ENCODE data around the gene SIRT5. TPM values are rescaled to one million over a fixed set of nuclear protein-coding genes. Genes with fewer than 3 reads are reported as not detected.

Gene SIRT5
- total RNA-seq, 1 experiment from 2014 or later, result 15.9 TPM

GRCh38 chr6:13643125-13643524, 68.7 kb downstream of the SIRT5 start:
- Histone ChIP-seq H3K27me3 (ENCODE audit: insufficient read depth, low read depth) (no peaks in the 10 kb centered on the region), H3K9me2 (ENCODE audit: insufficient read depth) (no peaks in the 10 kb centered on the region), H2AFZ (no peak overlapping the region), H4K20me1 (ENCODE audit: insufficient read depth) (no peaks in the 10 kb centered on the region; the same call in 1 of the 2 replicates), H3K9me3 (ENCODE audit: insufficient read depth, low read depth) (no peaks in the 10 kb centered on the region), H3K36me3 (ENCODE audit: low read depth) (peaks cover 48% of the 10 kb centered on the region), H3F3A (ENCODE audit: insufficient read depth, low read depth) (peaks cover 21% of the 10 kb centered on the region; the same call in 1 of the 2 replicates), H3K79me2 (ENCODE audit: low read depth) (peaks cover 23% of the 10 kb centered on the region; the same call in 1 of the 2 replicates), H3K4me2 (no peak overlapping the region), H3K27ac (no peak overlapping the region), H3K4me1 (replicated peaks; ENCODE audit: insufficient read depth) (no peaks in the 10 kb centered on the region), H3K4me3 (no peak overlapping the region)
- TF ChIP-seq CTCF (conservative IDR thresholded peaks at IDR 0.05), result no peak
- no peak for TF ChIP-seq EZH2 (IDR thresholded peaks at IDR 0.05; ENCODE audit: low read depth)
- BruUV-seq (replicated peaks), result TSS peak; percentile 7
- ChIA-PET CTCF (no interaction called here), POLR2A (ENCODE audit: unreplicated experiment) (no interaction called here)
- DNase-seq, result no peak
- intact Hi-C loops (cut with micrococcal nuclease; ENCODE audit: unreplicated experiment), result no loop called here

- ChIA-PET CTCF (interaction anchor here (0.6 kb wide), 1 partner anchor 19 kb away, joined by 8 read pairs; no protein-coding TSS in a partner anchor), POLR2A (ENCODE audit: unreplicated experiment) (no interaction called here)
- intact Hi-C loops (cut with micrococcal nuclease; ENCODE audit: unreplicated experiment), result no loop called here
- peaks cover 44% of the 10 kb centered on the region for H3K36me3 ChIP-seq (ENCODE audit: low read depth)
- H3K79me2 ChIP-seq (ENCODE audit: low read depth), result peaks cover 37% of the 10 kb centered on the region
- H3K27ac ChIP-seq, result peak overlapping the region; percentile 46
- peaks cover 27% of the 10 kb centered on the region for H3F3A ChIP-seq (ENCODE audit: insufficient read depth, low read depth)
- no peak overlapping the region for H3K4me2 ChIP-seq
- H3K4me3 ChIP-seq, result no peak overlapping the region
- H3K9me2 ChIP-seq (ENCODE audit: insufficient read depth), result no peaks in the 10 kb centered on the region
- peaks cover 4% of the 10 kb centered on the region; the same call in 1 of the 2 replicates for H4K20me1 ChIP-seq (ENCODE audit: insufficient read depth)
- no peak for TF ChIP-seq EZH2 (IDR thresholded peaks at IDR 0.05; ENCODE audit: low read depth)
- no peak for TF ChIP-seq CTCF (conservative IDR thresholded peaks at IDR 0.05)
- peaks cover 14% of the 10 kb centered on the region for H3K4me1 ChIP-seq (replicated peaks; ENCODE audit: insufficient read depth)
- no peak overlapping the region for H2AFZ ChIP-seq
- DNase-seq, result peak in 1 of 2 experiments; percentile 48
- no TSS peak for BruUV-seq (replicated peaks)
- H3K27me3 ChIP-seq (ENCODE audit: insufficient read depth, low read depth), result no peaks in the 10 kb centered on the region
- no peaks in the 10 kb centered on the region for H3K9me3 ChIP-seq (ENCODE audit: insufficient read depth, low read depth)
Measured at GRCh38 chr6:13648850-13649249, 74.4 kb downstream of the SIRT5 start.

GRCh38 chr6:13649393-13649792, 75.0 kb downstream of the SIRT5 start:
- no TSS peak for BruUV-seq (replicated peaks)

More at GRCh38 chr6:13649393-13649792, 75.0 kb downstream of the SIRT5 start:
- Histone ChIP-seq H3K4me3 (no peak overlapping the region), H3K9me2 (ENCODE audit: insufficient read depth) (no peaks in the 10 kb centered on the region), H3K27ac (peak overlapping the region; percentile 46), H3K27me3 (ENCODE audit: insufficient read depth, low read depth) (no peaks in the 10 kb centered on the region), H3K4me2 (no peak overlapping the region), H2AFZ (no peak overlapping the region), H3K9me3 (ENCODE audit: insufficient read depth, low read depth) (no peaks in the 10 kb centered on the region), H4K20me1 (ENCODE audit: insufficient read depth) (peaks cover 4% of the 10 kb centered on the region; the same call in 1 of the 2 replicates), H3K79me2 (ENCODE audit: low read depth) (peaks cover 41% of the 10 kb centered on the region), H3F3A (ENCODE audit: insufficient read depth, low read depth) (peaks cover 21% of the 10 kb centered on the region), H3K36me3 (ENCODE audit: low read depth) (peaks cover 40% of the 10 kb centered on the region), H3K4me1 (replicated peaks; ENCODE audit: insufficient read depth) (peaks cover 14% of the 10 kb centered on the region)
- TF ChIP-seq CTCF (conservative IDR thresholded peaks at IDR 0.05), result no peak
- TF ChIP-seq EZH2 (IDR thresholded peaks at IDR 0.05; ENCODE audit: low read depth), result no peak
- DNase-seq, result no peak
- intact Hi-C loops (cut with micrococcal nuclease; ENCODE audit: unreplicated experiment), result no loop called here
- POLR2A ChIA-PET (ENCODE audit: unreplicated experiment), result no interaction called here
- CTCF ChIA-PET, result interaction anchor here (0.6 kb wide), 1 partner anchor 20 kb away, joined by 8 read pairs; no protein-coding TSS in a partner anchor
